Astrocyte (in vitro differentiated cells and primary cell): ENCODE measurements around the gene RBPJ.

Source experiments
- EZH2 ChIP-seq: IDR thresholded peaks from 2 replicates; pipeline ENCODE4 v1.6.1; 2012; ENCODE audit warnings: mild to moderate bottlenecking, low read length, inconsistent platforms; ENCODE audit not compliant: insufficient read depth
- TF ChIP-seq, protein P1 (sequence below): IDR thresholded peaks from 2 replicates; pipeline ENCODE4 v1.5.1; 2011; ENCODE audit warnings: low read depth, mild to moderate bottlenecking, inconsistent platforms, low read length, moderate library complexity; ENCODE audit not compliant: insufficient read depth

DNA sequence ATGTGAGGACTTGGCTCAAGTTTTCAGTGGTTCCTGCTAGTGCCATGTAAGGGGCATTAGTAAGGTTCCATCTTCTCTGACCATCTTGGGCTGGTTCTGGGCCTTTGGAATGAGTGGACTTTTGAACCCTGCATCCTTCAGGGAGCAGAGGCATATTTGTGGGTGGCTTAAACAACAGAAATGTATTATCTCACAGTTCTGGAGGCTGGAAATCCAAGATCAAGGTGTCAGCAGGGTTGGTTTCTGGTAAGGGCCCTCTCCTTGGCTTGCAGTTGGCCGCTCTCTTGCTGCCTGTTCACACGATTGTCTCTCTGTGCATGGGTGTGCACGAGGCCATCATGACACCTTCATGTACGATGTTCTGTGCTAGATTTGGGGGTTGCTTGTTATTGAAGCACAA, 148.2 kb downstream of the RBPJ start:
- TF ChIP-seq, protein P1, sequence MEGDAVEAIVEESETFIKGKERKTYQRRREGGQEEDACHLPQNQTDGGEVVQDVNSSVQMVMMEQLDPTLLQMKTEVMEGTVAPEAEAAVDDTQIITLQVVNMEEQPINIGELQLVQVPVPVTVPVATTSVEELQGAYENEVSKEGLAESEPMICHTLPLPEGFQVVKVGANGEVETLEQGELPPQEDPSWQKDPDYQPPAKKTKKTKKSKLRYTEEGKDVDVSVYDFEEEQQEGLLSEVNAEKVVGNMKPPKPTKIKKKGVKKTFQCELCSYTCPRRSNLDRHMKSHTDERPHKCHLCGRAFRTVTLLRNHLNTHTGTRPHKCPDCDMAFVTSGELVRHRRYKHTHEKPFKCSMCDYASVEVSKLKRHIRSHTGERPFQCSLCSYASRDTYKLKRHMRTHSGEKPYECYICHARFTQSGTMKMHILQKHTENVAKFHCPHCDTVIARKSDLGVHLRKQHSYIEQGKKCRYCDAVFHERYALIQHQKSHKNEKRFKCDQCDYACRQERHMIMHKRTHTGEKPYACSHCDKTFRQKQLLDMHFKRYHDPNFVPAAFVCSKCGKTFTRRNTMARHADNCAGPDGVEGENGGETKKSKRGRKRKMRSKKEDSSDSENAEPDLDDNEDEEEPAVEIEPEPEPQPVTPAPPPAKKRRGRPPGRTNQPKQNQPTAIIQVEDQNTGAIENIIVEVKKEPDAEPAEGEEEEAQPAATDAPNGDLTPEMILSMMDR: no peak
- no peak for TF ChIP-seq EZH2
